Gastroesophageal sphincter (tissue), 3 donors: ENCODE measurements around the gene RPRML.

ENCODE experiments used
- CTCF ChIP-seq, 4 experiments: fragments of 200-600 bp in 2 of 4; fragments of 450-650 bp in 2 of 4; sonication (generic) in 1 of 4; IDR thresholded peaks; one replicate each; pipeline ENCODE4 v1.5.1; 2017 to 2019; ENCODE audit warnings: antibody characterized with exemption in 4 of 4, mild to moderate bottlenecking in 2 of 4, moderate library complexity in 2 of 4
- EP300 ChIP-seq: sonication (generic); formaldehyde crosslinking; IDR thresholded peaks from one replicate; pipeline ENCODE4 v1.6.1; 2017; ENCODE audit warnings: antibody characterized with exemption, mild to moderate bottlenecking

GRCh38 chr17:47004906-47005305 lies 25.9 kb upstream of the RPRML start:
- TF ChIP-seq EP300 (no peak), CTCF (IDR thresholded peaks at IDR 0.05) (no peak)
